ENCODE measurements around the gene NARS2. TPM values are rescaled to one million over a fixed set of nuclear protein-coding genes. Genes with fewer than 3 reads are reported as not detected.
A peak's percentile ranks its signal among the peaks of the same experiment; 100 is the strongest.

NARS2 gene
- total and polyA plus RNA-seq, 10 of the 15 experiments (the other 5 are each of a cell fraction or from before 2014, with no cell fraction given) = 22.2 to 45.3 (median 36.3) TPM

DNA sequence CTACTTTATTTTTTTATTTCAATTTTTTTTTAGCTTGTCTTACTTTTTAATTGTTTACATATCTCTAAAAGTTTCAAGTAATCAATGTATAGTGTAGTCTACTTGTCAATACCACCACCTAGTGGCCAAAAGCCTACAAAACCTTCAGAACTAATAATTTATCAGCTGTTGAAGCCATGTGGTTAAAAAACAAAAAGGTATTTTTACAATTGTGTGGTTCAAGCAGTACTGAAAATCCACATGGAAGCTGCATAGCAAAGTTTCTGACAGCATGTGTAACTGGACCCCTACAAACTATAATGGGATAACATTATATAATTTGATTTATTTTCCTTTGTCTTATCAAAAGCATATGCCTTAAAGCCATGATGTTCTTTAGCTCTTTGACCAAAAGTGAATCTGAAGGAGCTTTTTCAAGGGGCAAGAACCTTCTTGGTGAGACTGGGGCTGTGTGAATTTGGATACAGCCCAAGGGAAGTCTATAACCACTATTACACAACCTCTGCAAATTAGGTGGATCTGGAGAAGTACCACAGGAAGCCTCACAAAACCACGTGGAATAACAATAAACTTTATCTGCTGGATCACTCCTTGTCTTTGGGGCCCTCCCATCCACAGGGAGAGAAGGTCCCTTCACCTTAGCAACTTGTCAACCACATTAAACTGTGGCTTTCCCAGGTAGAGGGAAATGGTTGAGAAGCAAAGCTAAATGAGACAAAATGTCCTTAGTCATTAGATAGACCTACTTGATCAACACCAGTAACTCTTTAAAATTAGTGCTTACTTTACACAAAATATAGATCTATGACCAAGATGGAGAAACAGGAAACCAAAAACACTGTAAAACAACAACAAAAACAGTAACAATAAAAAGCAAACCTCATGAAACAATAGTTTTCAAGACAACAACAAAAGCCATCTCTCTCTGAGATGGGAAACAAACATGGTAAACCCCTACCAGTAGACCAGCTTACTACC lies 9.9 kb downstream of the NARS2 start:
- H2AFZ ChIP-seq (ENCODE audit: control insufficient read depth, low read depth, low read length) = no peak overlapping the region
- RAD21 ChIA-PET (ENCODE audit: unreplicated experiment) = interaction anchor here (0.6 to 6.1 kb wide), 34 partner anchors 9 to 570 kb away, joined by 3 to 137 read pairs (median 5); partner anchors contain the start of genes ALG8, GAB2, INTS4 and KCTD21
- in situ Hi-C loops (cut with MboI) (loop anchor here (5.0 kb wide), 2 partner anchors 147 to 342 kb away; partner anchors contain the start of gene GAB2), intact Hi-C loops (cut with micrococcal nuclease; ENCODE audit: unreplicated experiment) (loop anchor here (1.0 to 10.0 kb wide), 5 partner anchors 100 to 487 kb away; partner anchors contain the start of genes ALG8, GAB2 and NDUFC2)
- no peak overlapping the region for H3K4me3 ChIP-seq
- H3K79me2 ChIP-seq (ENCODE audit: control insufficient read depth, insufficient read depth, low read length) = peaks cover 24% of the 10 kb centered on the region
- no peaks in the 10 kb centered on the region for H3K27me3 ChIP-seq (replicated peaks in 1 of 2; ENCODE audit: control insufficient read depth in 2 of 2, insufficient read depth in 2 of 2, low read length in 1 of 2)
- CTCF ChIA-PET = interaction anchor here (0.7 to 6.8 kb wide), 78 partner anchors 10 to 945 kb away, joined by 3 to 280 read pairs (median 5); partner anchors contain the start of genes ALG8, GAB2, INTS4 and KCTD21
- H3K27ac ChIP-seq (ENCODE audit: control insufficient read depth, insufficient read depth) = no peak overlapping the region
- BruUV-seq (replicated peaks) = no TSS peak
- WGBS (ENCODE audit: insufficient coverage, insufficient replicate concordance, low lambda C conversion rate, missing lambda C conversion rate) = 100% methylated on average over 1 of the region's 1 CpG
- H3K9ac ChIP-seq (ENCODE audit: control insufficient read depth, insufficient read depth, low read length) = no peak overlapping the region
- no peak overlapping the region for H3K4me2 ChIP-seq (ENCODE audit: control insufficient read depth, insufficient read depth)
- peaks cover 2 to 11% of the 10 kb centered on the region in 2 experiments; a peak in 3 of 4 replicates for H3K36me3 ChIP-seq (ENCODE audit: control insufficient read depth in 2 of 2, insufficient read depth in 2 of 2, low read length in 1 of 2)
- peaks cover 33% of the 10 kb centered on the region for H3K4me1 ChIP-seq (ENCODE audit: control insufficient read depth, insufficient read depth, low read length)
- SMC1A ChIA-PET (ENCODE audit: uncharacterized antibody, unreplicated experiment) = interaction anchor here (0.6 to 6.1 kb wide), 42 partner anchors 10 to 570 kb away, joined by 3 to 108 read pairs (median 4); partner anchors contain the start of genes GAB2 and NARS2
- no peaks in the 10 kb centered on the region for H4K20me1 ChIP-seq (ENCODE audit: control insufficient read depth, insufficient read depth)
- H3K9me3 ChIP-seq (replicated peaks; ENCODE audit: control insufficient read depth, insufficient read depth, low read length) = no peaks in the 10 kb centered on the region
- POLR2A ChIA-PET = interaction anchor here (0.5 to 2.6 kb wide), 8 partner anchors 10 to 838 kb away, joined by 3 to 15 read pairs (median 3); partner anchors contain the start of gene NARS2
- ATAC-seq (peak; percentile 67), DNase-seq (ENCODE audit: low read depth, low spot score) (peak; percentile 40), FAIRE-seq (peak; percentile 61)
- TF ChIP-seq TCF12 (IDR thresholded peaks at IDR 0.05; ENCODE audit: low read depth, low read length) (no peak), BCL11A (IDR thresholded peaks at IDR 0.05; ENCODE audit: low read depth, low read length) (no peak), NFXL1 (IDR thresholded peaks at IDR 0.05; ENCODE audit: borderline replicate concordance) (no peak), SIN3A (IDR thresholded peaks at IDR 0.05; ENCODE audit: low read depth, low read length) (no peak), TBL1XR1 (IDR thresholded peaks at IDR 0.05; ENCODE audit: low read depth, low read length) (no peak), FOXM1 (IDR thresholded peaks at IDR 0.05; ENCODE audit: low read depth, low read length) (no peak), SMARCA5 (IDR thresholded peaks at IDR 0.05) (0 out of 2 replicates have a peak, but pooled peaks have one; percentile 8), ZNF217 (IDR thresholded peaks at IDR 0.05) (no peak), SMC3 (IDR thresholded peaks at IDR 0.05; ENCODE audit: borderline replicate concordance, low read length) (peak; percentile 65), MXI1 (IDR thresholded peaks at IDR 0.05; ENCODE audit: low read depth, low read length) (peak; percentile 33; the same call in 1 of the 2 replicates), ZNF24 (IDR thresholded peaks at IDR 0.05) (0 out of 2 replicates have a peak, but pooled peaks have one; percentile 22), RUNX3 (IDR thresholded peaks at IDR 0.05; ENCODE audit: low read length) (no peak; the same call in 1 of the 2 replicates), TARDBP (IDR thresholded peaks at IDR 0.05; ENCODE audit: borderline replicate concordance) (no peak)
- TF ChIP-seq, protein P1, sequence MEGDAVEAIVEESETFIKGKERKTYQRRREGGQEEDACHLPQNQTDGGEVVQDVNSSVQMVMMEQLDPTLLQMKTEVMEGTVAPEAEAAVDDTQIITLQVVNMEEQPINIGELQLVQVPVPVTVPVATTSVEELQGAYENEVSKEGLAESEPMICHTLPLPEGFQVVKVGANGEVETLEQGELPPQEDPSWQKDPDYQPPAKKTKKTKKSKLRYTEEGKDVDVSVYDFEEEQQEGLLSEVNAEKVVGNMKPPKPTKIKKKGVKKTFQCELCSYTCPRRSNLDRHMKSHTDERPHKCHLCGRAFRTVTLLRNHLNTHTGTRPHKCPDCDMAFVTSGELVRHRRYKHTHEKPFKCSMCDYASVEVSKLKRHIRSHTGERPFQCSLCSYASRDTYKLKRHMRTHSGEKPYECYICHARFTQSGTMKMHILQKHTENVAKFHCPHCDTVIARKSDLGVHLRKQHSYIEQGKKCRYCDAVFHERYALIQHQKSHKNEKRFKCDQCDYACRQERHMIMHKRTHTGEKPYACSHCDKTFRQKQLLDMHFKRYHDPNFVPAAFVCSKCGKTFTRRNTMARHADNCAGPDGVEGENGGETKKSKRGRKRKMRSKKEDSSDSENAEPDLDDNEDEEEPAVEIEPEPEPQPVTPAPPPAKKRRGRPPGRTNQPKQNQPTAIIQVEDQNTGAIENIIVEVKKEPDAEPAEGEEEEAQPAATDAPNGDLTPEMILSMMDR (IDR thresholded peaks at IDR 0.05 in 2 of 3, conservative IDR thresholded peaks at IDR 0.05 in 1 of 3; ENCODE audit: control insufficient read depth in 2 of 3, extremely low read depth in 1 of 3, insufficient read depth in 1 of 3, low read depth in 3 of 3, low read length in 3 of 3) = peak; percentile 49 to 67 (median 54)
- TF ChIP-seq, protein P2, sequence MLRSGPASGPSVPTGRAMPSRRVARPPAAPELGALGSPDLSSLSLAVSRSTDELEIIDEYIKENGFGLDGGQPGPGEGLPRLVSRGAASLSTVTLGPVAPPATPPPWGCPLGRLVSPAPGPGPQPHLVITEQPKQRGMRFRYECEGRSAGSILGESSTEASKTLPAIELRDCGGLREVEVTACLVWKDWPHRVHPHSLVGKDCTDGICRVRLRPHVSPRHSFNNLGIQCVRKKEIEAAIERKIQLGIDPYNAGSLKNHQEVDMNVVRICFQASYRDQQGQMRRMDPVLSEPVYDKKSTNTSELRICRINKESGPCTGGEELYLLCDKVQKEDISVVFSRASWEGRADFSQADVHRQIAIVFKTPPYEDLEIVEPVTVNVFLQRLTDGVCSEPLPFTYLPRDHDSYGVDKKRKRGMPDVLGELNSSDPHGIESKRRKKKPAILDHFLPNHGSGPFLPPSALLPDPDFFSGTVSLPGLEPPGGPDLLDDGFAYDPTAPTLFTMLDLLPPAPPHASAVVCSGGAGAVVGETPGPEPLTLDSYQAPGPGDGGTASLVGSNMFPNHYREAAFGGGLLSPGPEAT (IDR thresholded peaks at IDR 0.05; ENCODE audit: low read depth) = no peak
- TF ChIP-seq, protein P3, sequence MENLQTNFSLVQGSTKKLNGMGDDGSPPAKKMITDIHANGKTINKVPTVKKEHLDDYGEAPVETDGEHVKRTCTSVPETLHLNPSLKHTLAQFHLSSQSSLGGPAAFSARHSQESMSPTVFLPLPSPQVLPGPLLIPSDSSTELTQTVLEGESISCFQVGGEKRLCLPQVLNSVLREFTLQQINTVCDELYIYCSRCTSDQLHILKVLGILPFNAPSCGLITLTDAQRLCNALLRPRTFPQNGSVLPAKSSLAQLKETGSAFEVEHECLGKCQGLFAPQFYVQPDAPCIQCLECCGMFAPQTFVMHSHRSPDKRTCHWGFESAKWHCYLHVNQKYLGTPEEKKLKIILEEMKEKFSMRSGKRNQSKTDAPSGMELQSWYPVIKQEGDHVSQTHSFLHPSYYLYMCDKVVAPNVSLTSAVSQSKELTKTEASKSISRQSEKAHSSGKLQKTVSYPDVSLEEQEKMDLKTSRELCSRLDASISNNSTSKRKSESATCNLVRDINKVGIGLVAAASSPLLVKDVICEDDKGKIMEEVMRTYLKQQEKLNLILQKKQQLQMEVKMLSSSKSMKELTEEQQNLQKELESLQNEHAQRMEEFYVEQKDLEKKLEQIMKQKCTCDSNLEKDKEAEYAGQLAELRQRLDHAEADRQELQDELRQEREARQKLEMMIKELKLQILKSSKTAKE (IDR thresholded peaks at IDR 0.05; ENCODE audit: low read depth, poor library complexity, severe bottlenecking) = peak; percentile 44
